GM18867 (cell line): ENCODE results near the gene RASSF6.

Source experiments
- ATAC-seq: cut with Tn5 transposase; IDR thresholded peaks from one replicate; pipeline ENCODE4 v1.9.1; 2021; ENCODE audit warnings: mild to moderate bottlenecking, moderate library complexity; ENCODE audit not compliant: unreplicated experiment

Gene RASSF6

DNA sequence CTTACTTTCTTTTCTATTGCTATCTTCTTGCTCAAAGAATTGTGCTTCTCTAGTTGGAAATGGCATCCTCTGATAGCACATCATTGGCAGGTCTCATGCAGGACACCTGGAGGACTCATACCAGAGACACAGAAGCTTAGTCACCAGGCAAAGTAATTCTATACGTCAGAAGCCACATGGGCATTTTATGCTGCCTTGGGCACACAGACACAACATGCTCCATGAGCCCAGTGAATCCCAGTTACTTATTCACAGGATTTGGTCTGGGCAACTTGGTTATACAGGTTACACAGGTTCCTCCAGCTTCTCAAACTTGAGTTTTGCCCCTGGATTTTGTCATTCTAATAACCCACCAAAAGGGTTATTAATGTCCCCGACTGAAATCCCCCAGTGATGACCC is 7.1 kb downstream of the RASSF6 start:
- ATAC-seq: no peak

DNA sequence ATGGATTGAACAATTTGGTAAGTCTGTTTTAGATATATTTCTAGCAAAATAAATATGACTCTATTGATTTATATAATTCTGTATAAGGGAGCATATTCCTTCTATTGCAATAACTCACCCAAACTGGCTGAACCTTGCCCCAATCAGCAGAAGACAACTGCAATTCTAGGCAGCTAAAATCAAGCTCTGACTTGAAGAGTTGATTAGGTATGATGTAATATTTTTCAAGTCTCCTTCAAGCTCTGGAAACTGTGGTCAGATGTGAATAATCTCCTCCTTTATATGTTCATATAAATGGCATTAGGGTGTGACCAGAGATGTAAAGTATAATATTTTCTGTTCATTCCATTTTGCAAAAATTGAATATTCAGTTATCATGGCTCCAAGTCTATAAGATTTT is 8.2 kb downstream of the RASSF6 start:
- no peak for ATAC-seq

DNA sequence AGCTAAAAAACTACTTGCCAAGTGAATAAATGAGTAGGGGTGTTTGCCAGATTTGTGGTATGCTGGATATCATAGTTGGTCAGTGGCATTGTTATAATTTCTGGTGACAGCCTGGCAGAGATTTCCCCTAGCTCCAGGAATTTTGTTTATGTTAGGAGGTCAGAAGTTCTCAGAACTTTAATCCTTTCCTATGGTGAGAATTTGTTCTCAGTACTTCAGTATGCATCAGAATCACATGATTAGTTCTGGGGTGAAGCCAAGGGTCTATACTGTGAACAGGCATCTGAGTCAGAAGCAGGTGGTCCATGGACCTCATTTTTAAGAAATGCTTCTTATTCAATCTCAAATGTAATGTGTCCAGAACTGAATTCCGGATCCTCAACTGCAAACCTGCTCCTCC is 10.5 kb downstream of the RASSF6 start:
- ATAC-seq: no peak

DNA sequence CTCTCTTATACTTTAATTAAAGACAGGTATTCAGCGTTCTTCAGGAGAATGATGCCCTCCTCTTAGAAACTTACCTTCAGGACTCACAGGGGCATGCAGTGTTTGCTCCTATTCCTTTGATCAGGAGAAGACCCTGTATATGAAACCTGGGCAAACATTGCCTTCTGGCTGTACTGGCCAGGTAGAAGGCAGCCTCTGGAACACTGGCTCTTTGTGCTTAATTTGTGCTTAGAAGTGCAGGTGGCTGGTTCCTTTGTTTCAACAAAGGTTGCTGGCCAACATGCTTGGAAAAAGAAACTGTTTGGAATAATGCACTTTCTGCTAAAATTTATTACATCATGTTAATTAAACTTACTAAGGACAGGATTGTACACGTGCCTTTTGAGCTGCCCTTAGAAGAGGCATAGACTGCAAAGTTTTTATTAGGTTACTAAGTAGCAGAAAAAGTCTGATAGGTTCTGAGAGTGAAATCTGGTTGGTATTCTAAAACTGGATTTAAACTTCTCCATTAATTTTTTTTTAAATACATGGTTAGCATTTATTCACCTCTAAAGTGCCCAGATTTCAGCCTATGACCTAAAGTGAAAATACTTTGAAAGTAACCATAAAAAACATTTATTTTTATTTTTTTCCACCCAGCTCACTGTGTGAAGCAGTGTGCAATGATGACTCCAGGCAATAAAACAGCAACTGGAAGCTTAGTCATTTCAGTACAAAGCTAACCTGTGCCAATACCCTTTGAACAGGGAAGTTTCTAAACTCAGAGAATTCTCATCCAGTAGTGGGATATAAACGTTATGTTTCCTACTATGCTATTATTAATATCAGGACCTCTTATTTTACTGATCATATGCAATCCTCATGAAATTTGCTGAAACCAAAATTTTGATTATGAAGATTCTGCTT is 11.3 kb downstream of the RASSF6 start:
- ATAC-seq: no peak

DNA sequence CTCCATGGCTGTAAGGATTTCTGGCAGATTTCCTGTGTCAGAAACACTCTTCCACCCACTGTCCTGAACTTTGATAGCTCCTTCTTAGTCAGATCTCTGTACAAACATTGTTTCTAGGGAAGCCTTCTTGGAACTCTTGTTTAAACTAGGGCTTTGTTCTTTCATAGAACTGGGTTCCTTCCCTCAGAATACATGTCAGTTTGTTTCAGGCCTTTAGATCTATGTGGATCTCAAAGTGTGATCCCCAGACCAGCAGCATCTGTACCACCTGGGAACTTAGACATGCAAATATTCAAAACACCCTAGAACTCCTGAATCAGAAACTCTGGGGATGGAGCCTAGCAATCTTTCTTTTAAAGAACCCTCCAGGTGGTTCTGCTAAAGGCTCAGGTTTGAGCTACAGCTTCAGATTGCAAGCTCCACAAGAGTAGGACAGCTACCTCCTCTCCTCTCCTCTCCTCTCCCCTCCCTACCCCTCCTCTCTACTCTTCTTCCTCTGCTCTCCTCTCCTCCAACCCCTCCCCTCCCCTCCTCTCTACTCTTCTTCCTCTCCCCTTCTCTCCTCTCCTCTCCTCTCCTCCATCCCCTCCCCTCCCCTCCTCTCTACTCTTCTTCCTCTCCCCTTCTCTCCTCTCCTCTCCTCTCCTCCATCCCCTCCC is 12.7 kb downstream of the RASSF6 start:
- ATAC-seq: peak; percentile 40

DNA sequence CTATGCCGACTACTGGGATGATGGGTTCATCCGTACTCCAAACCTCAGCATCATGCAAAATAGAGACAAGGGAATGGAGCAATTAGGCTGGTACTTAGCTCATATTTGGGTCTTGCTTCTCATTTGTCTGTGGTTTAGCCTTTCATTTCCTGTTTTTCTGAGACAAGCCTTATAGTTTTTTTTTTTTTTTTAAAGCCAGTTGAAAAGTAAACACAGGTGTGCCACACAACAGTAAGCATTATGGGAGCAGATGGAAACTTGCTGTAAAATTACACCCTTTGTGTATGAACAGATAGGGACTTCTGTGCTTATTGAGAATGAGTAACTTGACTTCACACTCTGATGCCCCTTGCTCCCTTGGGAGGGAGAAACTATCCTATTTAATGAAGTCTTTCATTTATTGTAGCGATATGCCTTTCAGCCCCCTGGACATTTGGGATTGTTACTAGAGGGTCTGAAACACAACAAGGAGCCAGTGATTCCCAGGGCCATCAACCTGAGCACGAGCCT is 13.7 kb downstream of the RASSF6 start:
- ATAC-seq: peak; percentile 71

DNA sequence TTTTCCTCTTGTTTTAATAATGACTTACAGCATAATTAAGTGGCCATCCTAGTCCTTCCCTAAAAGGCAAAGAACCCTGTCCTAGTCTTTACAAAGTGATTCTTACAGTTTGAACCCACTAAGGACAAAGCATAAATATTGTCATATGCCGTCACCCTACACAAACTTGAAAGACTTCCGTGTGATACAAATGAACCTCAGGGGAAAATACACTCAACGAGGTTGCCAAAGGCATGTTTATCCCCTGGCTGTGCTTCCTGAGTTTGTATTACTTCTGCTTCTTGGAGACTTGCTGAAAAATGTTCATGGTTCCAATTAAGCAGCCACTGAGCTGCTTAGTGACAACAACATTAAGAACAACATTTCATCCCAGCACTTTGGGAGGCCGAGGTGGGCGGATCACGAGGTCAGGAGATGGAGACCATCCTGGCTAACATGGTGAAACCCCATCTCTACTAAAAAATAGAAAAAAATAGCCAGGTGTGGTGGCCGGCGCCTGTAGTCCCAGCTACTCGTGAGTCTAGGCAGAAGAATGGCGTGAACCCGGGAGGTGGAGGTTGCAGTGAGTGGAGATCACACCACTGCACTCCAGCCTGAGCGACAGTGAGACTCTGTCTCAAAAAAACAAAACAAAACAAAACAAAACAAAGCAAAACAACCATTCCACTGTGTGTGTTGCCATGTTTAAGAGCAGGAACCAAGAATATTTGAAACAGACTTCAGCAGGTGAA is 16.2 kb downstream of the RASSF6 start:
- ATAC-seq: no peak

DNA sequence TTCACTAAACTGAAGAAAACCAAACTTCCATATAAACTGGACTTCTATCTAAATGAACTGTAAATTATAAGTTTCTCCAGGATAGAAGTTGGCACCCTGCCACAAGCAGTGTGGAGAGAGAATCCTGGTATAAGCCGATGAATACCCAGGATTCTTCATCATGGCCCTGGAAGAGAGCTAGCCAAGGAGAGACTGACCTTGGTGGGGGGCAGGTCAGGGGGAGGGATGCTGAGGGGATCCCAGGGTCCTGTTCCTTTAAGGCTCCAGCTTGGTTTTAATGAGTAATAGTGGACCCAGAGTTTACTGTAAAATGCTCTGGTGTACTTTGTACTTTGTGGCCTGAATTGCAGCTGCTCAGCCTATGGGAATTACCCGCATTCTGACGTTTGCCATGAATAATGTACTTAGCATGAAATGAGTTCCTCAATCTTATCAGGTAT is 16.9 kb downstream of the RASSF6 start:
- ATAC-seq: peak; percentile 29

DNA sequence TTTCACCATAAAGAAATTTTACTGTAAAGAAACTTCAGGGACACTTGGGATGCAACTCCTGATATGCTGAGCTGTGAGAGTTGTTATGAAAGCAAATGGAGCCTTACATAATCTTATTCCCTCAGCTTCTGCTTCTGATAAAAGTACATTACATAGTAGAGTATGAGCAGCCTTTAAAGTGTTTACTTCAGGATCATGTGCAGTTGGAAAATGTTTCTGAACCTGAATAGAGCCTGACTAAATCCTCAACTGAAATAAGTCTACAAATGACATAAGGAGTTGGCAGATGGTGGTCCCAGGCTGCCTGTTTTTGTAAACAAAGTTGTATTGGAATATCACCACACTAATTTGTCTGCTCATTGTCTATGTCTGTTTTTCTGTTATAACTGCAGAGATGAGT is 19.3 kb downstream of the RASSF6 start:
- ATAC-seq: no peak

DNA sequence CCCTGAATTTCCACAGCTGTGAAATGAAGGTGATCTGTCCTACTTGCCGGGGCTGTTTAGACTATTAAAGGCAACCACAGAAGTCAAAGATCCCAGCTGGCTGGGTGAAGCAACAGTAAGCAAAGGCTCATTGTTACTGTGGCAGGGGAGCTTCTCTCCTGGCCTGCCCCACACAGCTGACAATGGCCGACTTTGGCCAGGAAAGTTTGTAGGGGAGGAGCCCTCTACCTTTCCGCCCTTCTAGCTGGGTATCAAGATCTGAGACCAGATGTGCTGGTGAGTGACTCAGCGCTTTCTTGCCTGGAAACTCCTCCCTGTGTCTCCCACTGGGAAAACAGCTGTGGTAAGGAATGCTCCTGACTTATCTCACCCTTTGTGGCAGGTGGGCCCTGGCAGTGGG is 21.1 kb downstream of the RASSF6 start:
- ATAC-seq: no peak

DNA sequence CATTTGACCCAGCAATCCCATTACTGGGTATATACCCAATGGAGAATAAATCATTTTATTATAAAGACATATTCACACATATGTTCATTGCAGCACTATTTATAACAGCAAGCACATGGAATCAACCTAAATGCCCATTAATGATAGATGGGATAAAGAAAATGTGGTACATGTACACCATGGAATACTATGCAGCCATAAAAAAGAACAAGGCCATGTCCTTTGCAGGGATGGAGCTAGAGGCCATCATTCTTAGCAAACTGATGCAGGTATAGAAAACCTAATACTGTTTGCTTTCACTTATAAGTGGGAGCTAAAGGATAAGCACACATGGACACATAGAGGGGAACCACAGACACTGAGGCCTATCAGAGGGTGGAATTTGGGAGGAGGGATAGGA is 22.6 kb downstream of the RASSF6 start:
- ATAC-seq: no peak

DNA sequence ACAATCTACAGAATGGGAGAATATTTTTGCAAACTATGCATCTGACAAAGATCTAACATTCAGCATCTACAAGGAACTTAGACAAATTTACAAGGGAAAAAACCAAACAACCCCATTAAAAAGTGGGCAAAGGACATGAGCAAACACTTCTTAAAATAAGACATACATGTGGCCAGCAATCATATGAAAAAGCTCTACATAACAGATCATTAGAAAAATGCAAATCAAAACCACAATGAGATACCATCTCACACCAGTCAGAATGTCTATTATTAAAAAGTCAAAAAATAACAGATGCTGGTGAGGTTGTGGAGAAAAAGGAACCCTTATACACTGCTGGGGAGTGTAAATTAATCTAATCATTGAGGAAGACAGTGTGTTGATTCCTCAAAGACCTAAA is 23.1 kb downstream of the RASSF6 start:
- peak; percentile 42 for ATAC-seq

DNA sequence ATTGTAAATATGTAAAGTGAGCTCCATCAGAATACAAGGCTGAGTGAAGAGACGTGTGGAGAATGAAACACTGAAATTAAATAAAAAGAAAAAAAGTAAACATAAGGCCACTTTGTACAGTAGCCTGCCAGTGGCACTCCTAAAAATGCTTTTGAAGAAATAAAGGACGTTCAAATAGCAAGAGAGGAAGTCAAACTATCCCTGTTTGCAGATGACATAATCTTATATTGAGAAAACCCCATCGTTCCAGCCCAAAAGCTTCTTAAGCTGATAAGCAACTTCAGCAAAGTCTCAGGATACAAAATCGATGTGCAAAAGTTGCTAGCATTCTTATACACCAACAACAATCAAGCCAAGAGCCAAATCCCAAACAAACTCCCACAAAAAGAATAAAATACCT is 24.2 kb downstream of the RASSF6 start:
- ATAC-seq: no peak

DNA sequence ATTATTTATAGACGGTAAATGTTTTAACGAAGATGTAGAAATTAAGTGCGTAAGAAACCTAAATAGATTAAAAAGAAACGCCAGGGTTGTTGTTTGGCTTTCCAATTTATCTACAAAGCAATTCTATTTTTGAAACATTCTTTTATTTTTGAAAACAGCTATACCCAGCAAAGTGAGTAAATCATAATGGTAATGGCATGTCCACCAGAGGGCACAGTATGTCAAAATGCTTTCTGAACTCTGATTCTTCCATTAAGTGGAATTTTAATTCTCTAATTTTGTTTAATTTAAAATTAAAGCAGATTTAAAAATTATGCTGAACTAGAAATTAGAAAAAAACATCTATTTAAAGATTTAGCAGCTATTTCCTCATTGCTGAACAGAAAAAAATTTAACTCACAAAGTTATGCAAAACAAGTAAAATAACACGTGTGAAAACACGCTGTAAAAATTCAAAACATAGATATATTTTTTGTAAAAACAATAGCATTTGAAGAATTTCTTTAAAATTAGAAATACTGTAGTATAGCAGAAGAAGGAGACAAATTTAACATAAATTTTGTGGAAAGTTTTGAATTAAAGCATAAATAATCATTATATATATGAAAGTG is 26.5 kb downstream of the RASSF6 start:
- no peak for ATAC-seq

DNA sequence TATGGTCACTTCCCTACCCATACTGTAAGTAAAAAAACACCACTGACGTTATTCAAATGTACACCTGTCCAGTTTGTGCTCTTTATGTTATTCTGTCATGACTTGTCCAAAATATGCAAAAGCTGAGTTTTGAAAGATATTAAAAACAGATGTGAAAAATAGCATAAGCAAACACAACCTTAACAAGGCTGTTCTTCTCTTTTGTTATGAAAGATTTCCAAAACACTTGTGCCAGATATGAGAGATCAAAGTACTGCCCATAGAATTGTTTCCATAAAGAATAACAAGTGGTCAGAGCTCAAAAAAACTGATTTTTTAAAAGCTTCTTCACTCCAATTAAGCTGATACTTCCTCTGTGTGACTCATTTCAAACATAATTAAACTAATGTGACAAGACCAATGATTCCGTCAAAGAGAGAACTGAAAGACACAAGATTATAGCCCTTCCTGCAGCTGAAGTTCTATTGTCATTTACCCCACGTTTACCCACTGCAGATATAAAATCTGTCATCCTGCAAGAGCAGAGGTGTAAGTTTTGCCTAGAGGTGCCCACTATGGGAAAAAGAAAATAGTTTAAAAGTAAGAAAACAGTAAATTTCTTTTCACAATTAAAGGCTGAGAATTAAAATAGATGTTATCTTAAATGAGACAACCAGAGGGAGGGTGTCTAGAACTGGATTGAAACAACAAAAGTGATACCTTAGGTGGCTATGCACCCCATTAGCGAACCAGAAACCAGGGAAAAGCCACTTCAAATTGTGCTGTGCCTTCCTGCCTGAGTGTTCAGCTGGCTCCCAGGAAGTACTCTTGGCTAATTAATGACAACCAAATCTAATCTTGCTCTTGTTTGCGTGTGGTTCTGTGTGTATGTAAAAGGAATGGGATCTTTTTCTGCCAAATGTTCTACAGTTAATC is 30.1 kb downstream of the RASSF6 start:
- peak; percentile 90 for ATAC-seq

DNA sequence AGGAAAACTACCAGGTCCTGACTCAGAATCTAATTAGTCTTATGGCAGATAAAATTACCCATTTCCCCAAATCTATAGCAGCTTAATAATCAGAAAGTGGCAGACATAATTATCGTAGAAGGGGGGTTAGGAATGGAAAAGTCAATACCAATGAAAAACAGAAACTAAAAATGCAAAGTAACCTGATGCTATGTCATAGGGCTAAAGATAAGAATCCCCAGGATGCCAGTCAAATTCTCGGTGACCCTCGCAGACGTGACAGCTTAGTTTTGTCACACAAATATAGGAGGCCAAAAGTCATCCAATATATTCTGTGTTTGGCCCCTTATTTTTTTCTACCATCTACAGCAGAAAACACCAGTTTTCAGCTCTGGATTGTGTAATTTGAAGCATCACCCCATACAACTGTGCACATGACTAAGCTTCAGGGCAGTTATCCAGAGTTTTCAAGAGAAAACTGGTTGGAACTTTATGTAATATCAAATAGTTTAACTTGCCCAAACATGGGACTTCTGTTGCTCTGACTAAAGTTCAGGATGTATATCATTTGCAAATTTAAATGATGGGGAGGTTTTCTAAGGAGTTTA is 30.9 kb downstream of the RASSF6 start:
- ATAC-seq: peak; percentile 29

DNA sequence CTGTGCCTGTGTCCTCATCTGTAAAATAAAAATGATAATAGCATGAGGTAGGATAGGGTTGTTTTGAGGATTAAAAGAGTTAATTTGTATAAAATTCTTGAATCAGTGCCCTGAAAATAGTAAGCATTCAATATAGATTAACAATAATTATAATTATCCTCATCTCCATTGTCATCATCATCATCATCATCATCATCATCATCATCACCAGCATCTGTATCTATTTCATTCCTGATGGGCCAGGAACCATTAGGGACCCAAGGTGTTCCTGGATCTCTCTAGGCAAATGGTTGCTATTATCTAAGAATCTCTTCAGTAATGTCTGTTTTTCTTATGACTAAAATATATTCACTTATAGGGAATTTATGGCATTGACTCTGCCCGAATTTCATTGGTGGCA is 31.6 kb downstream of the RASSF6 start:
- ATAC-seq: no peak

DNA sequence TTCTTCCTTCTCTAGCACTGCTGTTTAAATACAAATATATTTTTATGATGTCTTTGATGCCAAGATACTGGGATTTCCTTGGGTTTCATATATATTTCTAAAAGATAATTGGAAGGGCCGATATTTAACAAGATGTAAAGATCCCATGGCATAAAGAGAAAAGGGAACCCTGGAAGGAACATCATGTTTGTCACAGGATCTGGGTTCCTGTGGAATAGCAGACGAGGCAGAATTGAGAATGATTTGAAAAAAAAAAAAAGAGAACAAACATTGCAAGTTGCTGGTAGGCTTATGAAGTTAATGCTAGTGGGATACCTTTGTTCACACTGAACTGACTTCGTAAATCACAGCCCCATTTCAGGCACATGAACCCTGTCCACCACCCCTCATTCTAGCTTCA is 33.6 kb downstream of the RASSF6 start:
- no peak for ATAC-seq

DNA sequence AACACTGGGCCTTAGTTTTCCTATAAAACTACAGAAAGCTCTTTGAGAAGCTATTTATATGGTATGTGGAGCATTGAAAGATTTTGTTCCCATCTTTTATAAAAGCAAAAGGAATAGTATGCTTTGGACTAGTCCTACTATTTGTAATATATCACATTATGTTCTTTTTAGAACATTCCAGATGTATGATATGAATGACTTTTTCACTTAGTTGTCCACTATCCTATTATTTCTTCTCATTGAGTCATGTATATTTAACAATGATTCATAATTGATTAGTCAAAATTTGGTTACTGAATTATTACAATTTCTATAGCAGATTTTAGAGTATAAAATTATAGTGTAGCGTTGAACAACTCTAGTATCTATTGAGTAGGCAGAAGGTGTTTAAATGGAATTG is 34.2 kb downstream of the RASSF6 start:
- ATAC-seq: no peak

DNA sequence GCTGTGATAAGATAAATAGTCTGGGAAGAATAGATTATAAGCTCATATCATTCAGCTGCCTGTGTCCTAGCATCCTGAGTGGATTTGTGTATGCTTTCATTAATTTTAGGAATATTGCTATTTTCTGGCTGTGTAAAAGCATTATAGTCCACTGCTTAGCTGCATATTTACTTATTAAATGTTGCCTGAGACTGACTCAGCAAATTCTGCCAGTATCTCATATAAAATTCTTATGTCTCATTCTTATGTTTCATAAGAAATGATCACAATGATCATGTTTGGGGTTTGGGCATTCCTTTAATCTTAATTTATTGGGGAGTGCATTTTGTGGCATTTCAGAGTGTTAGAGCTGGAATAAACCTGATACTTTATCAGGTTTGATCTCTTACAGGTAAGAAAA is 34.9 kb downstream of the RASSF6 start:
- no peak for ATAC-seq
